ENCODE results near the gene DUSP28. TPM values are rescaled to one million over a fixed set of nuclear protein-coding genes. Genes with fewer than 3 reads are reported as not detected.

The DUSP28 gene
- total and polyA plus RNA-seq, 2 experiments from 2014 or later, result 2.7 to 4.3 TPM

DNA sequence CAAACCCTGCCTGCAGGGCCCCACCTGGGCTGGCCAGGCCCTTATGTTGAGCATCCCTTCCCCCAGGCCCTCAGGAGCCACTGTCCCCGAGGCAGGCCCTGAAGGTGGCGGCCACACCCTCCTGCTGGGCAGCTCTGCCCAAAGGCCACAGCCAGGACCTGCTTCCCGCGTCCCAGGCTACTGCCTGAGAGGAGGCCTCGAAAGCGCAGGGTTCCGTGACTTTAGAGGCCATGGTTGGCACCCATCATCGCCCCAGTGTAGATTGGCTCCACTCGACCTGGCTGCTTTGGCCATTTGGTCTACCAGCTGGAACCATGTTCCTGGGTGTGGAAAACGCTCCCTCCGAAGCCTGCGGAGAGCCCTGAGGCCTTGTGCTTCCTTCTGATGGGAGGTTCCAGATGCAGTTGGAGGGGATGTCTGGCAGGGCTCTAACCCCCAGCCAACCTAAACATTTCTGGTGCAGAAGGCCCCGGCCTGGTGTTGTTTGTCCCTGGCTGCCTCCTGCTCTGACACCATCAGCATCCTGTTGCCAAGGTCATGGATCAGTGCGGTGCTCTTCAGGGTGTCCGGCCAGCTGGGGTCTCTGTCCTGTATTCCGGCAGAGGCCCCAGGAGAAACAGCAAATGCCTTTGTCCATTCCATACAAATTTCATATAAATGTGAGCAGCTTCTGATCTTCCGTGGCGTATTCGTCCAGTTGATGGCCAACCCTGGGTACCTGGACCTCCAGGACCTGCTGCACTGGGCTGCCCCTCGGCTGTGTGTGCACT lies 41.1 kb downstream of the DUSP28 start:
- no peak overlapping the region for H3K27ac ChIP-seq (ENCODE audit: low read depth)
- peaks cover 2% of the 10 kb centered on the region for H3K27me3 Mint-ChIP-seq (ENCODE audit: insufficient read depth, low read depth, poor library complexity)
- no peak for DNase-seq (ENCODE audit: low spot score)

More for the DNA sequence above, 41.1 kb downstream of the DUSP28 start:
- no peak for ATAC-seq
- H4K20me1 ChIP-seq (replicated peaks; ENCODE audit: insufficient read depth), result no peaks in the 10 kb centered on the region; the same call in none of the 2 replicates
- Mint-ChIP-seq H3K27ac (no peak overlapping the region), H3K9me3 (no peaks in the 10 kb centered on the region), H3K36me3 (ENCODE audit: low read depth) (peaks cover 2% of the 10 kb centered on the region; the same call in 1 of the 3 replicates), H3K4me1 (no peaks in the 10 kb centered on the region), H3K4me3 (no peak overlapping the region)
- H3K27me3 ChIP-seq (ENCODE audit: insufficient read depth), result no peaks in the 10 kb centered on the region
- no peaks in the 10 kb centered on the region for H3K9me2 ChIP-seq (ENCODE audit: insufficient read depth)
- TF ChIP-seq, protein P1, sequence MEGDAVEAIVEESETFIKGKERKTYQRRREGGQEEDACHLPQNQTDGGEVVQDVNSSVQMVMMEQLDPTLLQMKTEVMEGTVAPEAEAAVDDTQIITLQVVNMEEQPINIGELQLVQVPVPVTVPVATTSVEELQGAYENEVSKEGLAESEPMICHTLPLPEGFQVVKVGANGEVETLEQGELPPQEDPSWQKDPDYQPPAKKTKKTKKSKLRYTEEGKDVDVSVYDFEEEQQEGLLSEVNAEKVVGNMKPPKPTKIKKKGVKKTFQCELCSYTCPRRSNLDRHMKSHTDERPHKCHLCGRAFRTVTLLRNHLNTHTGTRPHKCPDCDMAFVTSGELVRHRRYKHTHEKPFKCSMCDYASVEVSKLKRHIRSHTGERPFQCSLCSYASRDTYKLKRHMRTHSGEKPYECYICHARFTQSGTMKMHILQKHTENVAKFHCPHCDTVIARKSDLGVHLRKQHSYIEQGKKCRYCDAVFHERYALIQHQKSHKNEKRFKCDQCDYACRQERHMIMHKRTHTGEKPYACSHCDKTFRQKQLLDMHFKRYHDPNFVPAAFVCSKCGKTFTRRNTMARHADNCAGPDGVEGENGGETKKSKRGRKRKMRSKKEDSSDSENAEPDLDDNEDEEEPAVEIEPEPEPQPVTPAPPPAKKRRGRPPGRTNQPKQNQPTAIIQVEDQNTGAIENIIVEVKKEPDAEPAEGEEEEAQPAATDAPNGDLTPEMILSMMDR (conservative IDR thresholded peaks at IDR 0.05; ENCODE audit: low read depth in 2 of 2), result no peak
- no peak for TF ChIP-seq STAT1 (IDR thresholded peaks at IDR 0.05; ENCODE audit: unreplicated experiment)
- TF ChIP-seq, protein P2, sequence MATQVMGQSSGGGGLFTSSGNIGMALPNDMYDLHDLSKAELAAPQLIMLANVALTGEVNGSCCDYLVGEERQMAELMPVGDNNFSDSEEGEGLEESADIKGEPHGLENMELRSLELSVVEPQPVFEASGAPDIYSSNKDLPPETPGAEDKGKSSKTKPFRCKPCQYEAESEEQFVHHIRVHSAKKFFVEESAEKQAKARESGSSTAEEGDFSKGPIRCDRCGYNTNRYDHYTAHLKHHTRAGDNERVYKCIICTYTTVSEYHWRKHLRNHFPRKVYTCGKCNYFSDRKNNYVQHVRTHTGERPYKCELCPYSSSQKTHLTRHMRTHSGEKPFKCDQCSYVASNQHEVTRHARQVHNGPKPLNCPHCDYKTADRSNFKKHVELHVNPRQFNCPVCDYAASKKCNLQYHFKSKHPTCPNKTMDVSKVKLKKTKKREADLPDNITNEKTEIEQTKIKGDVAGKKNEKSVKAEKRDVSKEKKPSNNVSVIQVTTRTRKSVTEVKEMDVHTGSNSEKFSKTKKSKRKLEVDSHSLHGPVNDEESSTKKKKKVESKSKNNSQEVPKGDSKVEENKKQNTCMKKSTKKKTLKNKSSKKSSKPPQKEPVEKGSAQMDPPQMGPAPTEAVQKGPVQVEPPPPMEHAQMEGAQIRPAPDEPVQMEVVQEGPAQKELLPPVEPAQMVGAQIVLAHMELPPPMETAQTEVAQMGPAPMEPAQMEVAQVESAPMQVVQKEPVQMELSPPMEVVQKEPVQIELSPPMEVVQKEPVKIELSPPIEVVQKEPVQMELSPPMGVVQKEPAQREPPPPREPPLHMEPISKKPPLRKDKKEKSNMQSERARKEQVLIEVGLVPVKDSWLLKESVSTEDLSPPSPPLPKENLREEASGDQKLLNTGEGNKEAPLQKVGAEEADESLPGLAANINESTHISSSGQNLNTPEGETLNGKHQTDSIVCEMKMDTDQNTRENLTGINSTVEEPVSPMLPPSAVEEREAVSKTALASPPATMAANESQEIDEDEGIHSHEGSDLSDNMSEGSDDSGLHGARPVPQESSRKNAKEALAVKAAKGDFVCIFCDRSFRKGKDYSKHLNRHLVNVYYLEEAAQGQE (IDR thresholded peaks at IDR 0.05; ENCODE audit: unreplicated experiment), result no peak
- TF ChIP-seq, protein P3, sequence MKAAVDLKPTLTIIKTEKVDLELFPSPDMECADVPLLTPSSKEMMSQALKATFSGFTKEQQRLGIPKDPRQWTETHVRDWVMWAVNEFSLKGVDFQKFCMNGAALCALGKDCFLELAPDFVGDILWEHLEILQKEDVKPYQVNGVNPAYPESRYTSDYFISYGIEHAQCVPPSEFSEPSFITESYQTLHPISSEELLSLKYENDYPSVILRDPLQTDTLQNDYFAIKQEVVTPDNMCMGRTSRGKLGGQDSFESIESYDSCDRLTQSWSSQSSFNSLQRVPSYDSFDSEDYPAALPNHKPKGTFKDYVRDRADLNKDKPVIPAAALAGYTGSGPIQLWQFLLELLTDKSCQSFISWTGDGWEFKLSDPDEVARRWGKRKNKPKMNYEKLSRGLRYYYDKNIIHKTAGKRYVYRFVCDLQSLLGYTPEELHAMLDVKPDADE (IDR thresholded peaks at IDR 0.05), result no peak
- TF ChIP-seq CREB1 (CRISPR knock-in tag; IDR thresholded peaks at IDR 0.05; ENCODE audit: low read depth), result no peak
- TF ChIP-seq, protein P4, sequence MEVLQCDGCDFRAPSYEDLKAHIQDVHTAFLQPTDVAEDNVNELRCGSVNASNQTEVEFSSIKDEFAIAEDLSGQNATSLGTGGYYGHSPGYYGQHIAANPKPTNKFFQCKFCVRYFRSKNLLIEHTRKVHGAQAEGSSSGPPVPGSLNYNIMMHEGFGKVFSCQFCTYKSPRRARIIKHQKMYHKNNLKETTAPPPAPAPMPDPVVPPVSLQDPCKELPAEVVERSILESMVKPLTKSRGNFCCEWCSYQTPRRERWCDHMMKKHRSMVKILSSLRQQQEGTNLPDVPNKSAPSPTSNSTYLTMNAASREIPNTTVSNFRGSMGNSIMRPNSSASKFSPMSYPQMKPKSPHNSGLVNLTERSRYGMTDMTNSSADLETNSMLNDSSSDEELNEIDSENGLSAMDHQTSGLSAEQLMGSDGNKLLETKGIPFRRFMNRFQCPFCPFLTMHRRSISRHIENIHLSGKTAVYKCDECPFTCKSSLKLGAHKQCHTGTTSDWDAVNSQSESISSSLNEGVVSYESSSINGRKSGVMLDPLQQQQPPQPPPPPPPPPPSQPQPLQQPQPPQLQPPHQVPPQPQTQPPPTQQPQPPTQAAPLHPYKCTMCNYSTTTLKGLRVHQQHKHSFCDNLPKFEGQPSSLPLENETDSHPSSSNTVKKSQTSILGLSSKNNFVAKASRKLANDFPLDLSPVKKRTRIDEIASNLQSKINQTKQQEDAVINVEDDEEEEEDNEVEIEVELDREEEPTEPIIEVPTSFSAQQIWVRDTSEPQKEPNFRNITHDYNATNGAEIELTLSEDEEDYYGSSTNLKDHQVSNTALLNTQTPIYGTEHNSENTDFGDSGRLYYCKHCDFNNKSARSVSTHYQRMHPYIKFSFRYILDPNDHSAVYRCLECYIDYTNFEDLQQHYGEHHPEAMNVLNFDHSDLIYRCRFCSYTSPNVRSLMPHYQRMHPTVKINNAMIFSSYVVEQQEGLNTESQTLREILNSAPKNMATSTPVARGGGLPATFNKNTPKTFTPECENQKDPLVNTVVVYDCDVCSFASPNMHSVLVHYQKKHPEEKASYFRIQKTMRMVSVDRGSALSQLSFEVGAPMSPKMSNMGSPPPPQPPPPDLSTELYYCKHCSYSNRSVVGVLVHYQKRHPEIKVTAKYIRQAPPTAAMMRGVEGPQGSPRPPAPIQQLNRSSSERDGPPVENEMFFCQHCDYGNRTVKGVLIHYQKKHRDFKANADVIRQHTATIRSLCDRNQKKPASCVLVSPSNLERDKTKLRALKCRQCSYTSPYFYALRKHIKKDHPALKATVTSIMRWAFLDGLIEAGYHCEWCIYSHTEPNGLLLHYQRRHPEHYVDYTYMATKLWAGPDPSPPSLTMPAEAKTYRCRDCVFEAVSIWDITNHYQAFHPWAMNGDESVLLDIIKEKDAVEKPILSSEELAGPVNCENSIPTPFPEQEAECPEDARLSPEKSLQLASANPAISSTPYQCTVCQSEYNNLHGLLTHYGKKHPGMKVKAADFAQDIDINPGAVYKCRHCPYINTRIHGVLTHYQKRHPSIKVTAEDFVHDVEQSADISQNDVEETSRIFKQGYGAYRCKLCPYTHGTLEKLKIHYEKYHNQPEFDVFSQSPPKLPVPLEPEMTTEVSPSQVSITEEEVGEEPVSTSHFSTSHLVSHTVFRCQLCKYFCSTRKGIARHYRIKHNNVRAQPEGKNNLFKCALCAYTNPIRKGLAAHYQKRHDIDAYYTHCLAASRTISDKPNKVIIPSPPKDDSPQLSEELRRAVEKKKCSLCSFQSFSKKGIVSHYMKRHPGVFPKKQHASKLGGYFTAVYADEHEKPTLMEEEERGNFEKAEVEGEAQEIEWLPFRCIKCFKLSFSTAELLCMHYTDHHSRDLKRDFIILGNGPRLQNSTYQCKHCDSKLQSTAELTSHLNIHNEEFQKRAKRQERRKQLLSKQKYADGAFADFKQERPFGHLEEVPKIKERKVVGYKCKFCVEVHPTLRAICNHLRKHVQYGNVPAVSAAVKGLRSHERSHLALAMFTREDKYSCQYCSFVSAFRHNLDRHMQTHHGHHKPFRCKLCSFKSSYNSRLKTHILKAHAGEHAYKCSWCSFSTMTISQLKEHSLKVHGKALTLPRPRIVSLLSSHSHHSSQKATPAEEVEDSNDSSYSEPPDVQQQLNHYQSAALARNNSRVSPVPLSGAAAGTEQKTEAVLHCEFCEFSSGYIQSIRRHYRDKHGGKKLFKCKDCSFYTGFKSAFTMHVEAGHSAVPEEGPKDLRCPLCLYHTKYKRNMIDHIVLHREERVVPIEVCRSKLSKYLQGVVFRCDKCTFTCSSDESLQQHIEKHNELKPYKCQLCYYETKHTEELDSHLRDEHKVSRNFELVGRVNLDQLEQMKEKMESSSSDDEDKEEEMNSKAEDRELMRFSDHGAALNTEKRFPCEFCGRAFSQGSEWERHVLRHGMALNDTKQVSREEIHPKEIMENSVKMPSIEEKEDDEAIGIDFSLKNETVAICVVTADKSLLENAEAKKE (CRISPR knock-in tag; IDR thresholded peaks at IDR 0.05), result no peak
- no peak for TF ChIP-seq EZH2 (IDR thresholded peaks at IDR 0.05; ENCODE audit: low read depth, unreplicated experiment)
- TF ChIP-seq ZNF114 (CRISPR knock-in tag; IDR thresholded peaks at IDR 0.05), result no peak
- TF ChIP-seq EZH2phosphoT487 (IDR thresholded peaks at IDR 0.05; ENCODE audit: unreplicated experiment), result no peak
- TF ChIP-seq POLR2AphosphoS5 (IDR thresholded peaks at IDR 0.05; ENCODE audit: low read depth), result no peak
- no peak for TF ChIP-seq ZNF331 (CRISPR knock-in tag; IDR thresholded peaks at IDR 0.05; ENCODE audit: low read depth)
- TF ChIP-seq JUNB (IDR thresholded peaks at IDR 0.05; ENCODE audit: unreplicated experiment), result no peak
- TF ChIP-seq NANOG (IDR thresholded peaks at IDR 0.05; ENCODE audit: borderline replicate concordance), result no peak
- no peaks in the 10 kb centered on the region for H3K4me1 ChIP-seq (ENCODE audit: insufficient read depth)
- H3F3A ChIP-seq (replicated peaks; ENCODE audit: low read depth), result no peaks in the 10 kb centered on the region
- H2AFZ ChIP-seq, result no peak overlapping the region
- no peak overlapping the region for H3K4me2 ChIP-seq
- no peak overlapping the region for H3K4me3 ChIP-seq
- H3K36me3 ChIP-seq (ENCODE audit: insufficient read depth), result no peaks in the 10 kb centered on the region
- H3K79me2 ChIP-seq (replicated peaks; ENCODE audit: insufficient read depth), result no peaks in the 10 kb centered on the region

Measured in GM23338 (cell line).